Measurements from ENCODE around the gene ARG2. TPM values are rescaled to one million over a fixed set of nuclear protein-coding genes. Genes with fewer than 3 reads are reported as not detected.

The ARG2 gene
- total and polyA plus RNA-seq, 9 of the 15 experiments (the other 6 are each of a cell fraction or from before 2014, with no cell fraction given) = 6.2 to 75.0 (median 17.8) TPM

DNA sequence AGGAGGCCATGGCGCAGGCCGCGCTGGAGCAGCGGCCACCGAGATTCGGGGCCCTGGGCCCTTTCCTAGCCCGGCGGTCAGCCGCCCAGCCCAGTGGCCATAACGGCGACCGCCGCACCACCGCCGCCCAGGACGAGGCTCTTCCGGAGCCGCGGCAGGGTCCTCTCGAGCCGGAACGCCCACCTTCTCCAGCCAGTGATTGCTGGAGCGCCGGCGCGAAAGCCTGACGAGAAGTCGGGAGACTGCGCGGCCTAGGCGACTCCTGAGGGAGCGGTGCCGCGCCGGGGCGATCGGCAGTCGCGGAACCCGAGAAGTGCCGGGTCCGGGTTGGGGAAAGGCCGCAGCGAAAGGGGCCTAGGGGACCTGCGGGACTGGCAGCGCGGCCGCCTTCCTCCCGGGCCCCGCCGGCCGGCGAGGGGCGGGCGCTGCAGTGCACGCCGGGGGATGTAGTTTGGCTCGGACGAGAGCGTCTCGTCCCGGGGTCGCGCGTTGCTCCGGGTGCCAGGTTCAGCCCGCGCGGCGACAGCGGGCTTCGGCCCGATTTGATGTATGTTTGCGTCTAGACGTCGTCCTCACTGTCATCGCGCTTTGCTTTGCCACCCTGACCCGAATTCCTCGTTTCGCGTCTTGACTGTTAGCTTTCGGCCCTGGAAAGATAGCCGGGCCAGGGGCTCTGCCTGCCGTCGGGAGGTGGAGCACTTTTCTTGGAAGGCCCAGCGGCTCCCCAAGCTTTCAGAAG, 54.9 kb downstream of the ARG2 start, which contains the start of gene VTI1B (continued):
- TF ChIP-seq, protein P1, sequence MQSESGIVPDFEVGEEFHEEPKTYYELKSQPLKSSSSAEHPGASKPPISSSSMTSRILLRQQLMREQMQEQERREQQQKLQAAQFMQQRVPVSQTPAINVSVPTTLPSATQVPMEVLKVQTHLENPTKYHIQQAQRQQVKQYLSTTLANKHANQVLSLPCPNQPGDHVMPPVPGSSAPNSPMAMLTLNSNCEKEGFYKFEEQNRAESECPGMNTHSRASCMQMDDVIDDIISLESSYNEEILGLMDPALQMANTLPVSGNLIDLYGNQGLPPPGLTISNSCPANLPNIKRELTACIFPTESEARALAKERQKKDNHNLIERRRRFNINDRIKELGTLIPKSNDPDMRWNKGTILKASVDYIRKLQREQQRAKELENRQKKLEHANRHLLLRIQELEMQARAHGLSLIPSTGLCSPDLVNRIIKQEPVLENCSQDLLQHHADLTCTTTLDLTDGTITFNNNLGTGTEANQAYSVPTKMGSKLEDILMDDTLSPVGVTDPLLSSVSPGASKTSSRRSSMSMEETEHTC (IDR thresholded peaks at IDR 0.05) = no peak
- no peak for TF ChIP-seq HDAC3 (IDR thresholded peaks at IDR 0.05; ENCODE audit: borderline replicate concordance, partially characterized antibody)
- TF ChIP-seq FOS (IDR thresholded peaks at IDR 0.05; ENCODE audit: extremely low read depth, insufficient read length) = no peak
- TF ChIP-seq XRCC3 (IDR thresholded peaks at IDR 0.05) = no peak
- TF ChIP-seq EGR1 (conservative IDR thresholded peaks at IDR 0.05) = peak; percentile 69
- no peak for TF ChIP-seq CTBP1 (IDR thresholded peaks at IDR 0.05; ENCODE audit: borderline replicate concordance)
- peak; percentile 91 for TF ChIP-seq TOE1 (IDR thresholded peaks at IDR 0.05; ENCODE audit: borderline replicate concordance)
- TF ChIP-seq TOE1 (CRISPR knock-in tag; IDR thresholded peaks at IDR 0.05; ENCODE audit: borderline replicate concordance, low read depth) = no peak
- no peak for TF ChIP-seq ZNF324 (CRISPR knock-in tag; IDR thresholded peaks at IDR 0.05)
- TF ChIP-seq ZNF695 (CRISPR knock-in tag; IDR thresholded peaks at IDR 0.05) = no peak
- TF ChIP-seq STAT5A (IDR thresholded peaks at IDR 0.05; ENCODE audit: borderline replicate concordance, low read length) = no peak
- TF ChIP-seq POLR3A (IDR thresholded peaks at IDR 0.05; ENCODE audit: borderline replicate concordance, extremely low read depth, insufficient read depth, insufficient read length) = no peak
- no peak for TF ChIP-seq FOXK1 (CRISPR knock-in tag; IDR thresholded peaks at IDR 0.05; ENCODE audit: borderline replicate concordance)
- TF ChIP-seq, protein P2, sequence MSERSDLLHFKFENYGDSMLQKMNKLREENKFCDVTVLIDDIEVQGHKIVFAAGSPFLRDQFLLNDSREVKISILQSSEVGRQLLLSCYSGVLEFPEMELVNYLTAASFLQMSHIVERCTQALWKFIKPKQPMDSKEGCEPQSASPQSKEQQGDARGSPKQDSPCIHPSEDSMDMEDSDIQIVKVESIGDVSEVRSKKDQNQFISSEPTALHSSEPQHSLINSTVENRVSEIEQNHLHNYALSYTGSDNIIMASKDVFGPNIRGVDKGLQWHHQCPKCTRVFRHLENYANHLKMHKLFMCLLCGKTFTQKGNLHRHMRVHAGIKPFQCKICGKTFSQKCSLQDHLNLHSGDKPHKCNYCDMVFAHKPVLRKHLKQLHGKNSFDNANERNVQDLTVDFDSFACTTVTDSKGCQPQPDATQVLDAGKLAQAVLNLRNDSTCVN (CRISPR knock-in tag; IDR thresholded peaks at IDR 0.05) = no peak
- TF ChIP-seq MTF1 (CRISPR knock-in tag; IDR thresholded peaks at IDR 0.05; ENCODE audit: borderline replicate concordance) = no peak
- TF ChIP-seq, protein P3, sequence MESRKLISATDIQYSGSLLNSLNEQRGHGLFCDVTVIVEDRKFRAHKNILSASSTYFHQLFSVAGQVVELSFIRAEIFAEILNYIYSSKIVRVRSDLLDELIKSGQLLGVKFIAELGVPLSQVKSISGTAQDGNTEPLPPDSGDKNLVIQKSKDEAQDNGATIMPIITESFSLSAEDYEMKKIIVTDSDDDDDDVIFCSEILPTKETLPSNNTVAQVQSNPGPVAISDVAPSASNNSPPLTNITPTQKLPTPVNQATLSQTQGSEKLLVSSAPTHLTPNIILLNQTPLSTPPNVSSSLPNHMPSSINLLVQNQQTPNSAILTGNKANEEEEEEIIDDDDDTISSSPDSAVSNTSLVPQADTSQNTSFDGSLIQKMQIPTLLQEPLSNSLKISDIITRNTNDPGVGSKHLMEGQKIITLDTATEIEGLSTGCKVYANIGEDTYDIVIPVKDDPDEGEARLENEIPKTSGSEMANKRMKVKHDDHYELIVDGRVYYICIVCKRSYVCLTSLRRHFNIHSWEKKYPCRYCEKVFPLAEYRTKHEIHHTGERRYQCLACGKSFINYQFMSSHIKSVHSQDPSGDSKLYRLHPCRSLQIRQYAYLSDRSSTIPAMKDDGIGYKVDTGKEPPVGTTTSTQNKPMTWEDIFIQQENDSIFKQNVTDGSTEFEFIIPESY (CRISPR knock-in tag; IDR thresholded peaks at IDR 0.05) = no peak
- TF ChIP-seq, protein P4, sequence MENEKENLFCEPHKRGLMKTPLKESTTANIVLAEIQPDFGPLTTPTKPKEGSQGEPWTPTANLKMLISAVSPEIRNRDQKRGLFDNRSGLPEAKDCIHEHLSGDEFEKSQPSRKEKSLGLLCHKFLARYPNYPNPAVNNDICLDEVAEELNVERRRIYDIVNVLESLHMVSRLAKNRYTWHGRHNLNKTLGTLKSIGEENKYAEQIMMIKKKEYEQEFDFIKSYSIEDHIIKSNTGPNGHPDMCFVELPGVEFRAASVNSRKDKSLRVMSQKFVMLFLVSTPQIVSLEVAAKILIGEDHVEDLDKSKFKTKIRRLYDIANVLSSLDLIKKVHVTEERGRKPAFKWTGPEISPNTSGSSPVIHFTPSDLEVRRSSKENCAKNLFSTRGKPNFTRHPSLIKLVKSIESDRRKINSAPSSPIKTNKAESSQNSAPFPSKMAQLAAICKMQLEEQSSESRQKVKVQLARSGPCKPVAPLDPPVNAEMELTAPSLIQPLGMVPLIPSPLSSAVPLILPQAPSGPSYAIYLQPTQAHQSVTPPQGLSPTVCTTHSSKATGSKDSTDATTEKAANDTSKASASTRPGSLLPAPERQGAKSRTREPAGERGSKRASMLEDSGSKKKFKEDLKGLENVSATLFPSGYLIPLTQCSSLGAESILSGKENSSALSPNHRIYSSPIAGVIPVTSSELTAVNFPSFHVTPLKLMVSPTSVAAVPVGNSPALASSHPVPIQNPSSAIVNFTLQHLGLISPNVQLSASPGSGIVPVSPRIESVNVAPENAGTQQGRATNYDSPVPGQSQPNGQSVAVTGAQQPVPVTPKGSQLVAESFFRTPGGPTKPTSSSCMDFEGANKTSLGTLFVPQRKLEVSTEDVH (IDR thresholded peaks at IDR 0.05; ENCODE audit: low read depth, partially characterized antibody) = peak; percentile 45
- no peak for TF ChIP-seq ARID1B (IDR thresholded peaks at IDR 0.05)
